Endodermal cell (in vitro differentiated cells): ENCODE data around the gene RNF149. TPM values are rescaled to one million over a fixed set of nuclear protein-coding genes. Genes with fewer than 3 reads are reported as not detected.

Source experiments
- DNase-seq: peaks from one replicate; pipeline ENCODE4 v3.0.0-alpha.2; 2017
- H3K27ac ChIP-seq: 2 replicates; pipeline ENCODE4 v1.5.1; 2013; ENCODE audit warnings: mild to moderate bottlenecking, low read depth, low read length, moderate library complexity
- H3K27me3 ChIP-seq: 2 replicates; pipeline ENCODE4 v1.6.1; 2013; ENCODE audit warnings: mild to moderate bottlenecking, low read length, moderate library complexity; ENCODE audit not compliant: insufficient read depth, control insufficient read depth, poor library complexity, severe bottlenecking
- H3K36me3 ChIP-seq: 2 replicates; pipeline ENCODE4 v1.7.0; 2013; ENCODE audit warnings: mild to moderate bottlenecking, low read length, moderate library complexity; ENCODE audit not compliant: control insufficient read depth, insufficient read depth
- H3K4me1 ChIP-seq: one replicate; pipeline ENCODE4 v1.7.0; 2013; ENCODE audit warnings: low read length; ENCODE audit not compliant: control insufficient read depth, insufficient read depth
- H3K4me3 ChIP-seq: 2 replicates; pipeline ENCODE4 v1.5.1; 2013; ENCODE audit warnings: mild to moderate bottlenecking, low read length, moderate library complexity
- H3K9ac ChIP-seq: 2 replicates; pipeline ENCODE4 v1.6.1; 2013; ENCODE audit warnings: mild to moderate bottlenecking, low read length, moderate library complexity; ENCODE audit not compliant: poor library complexity, severe bottlenecking; ENCODE audit errors: extremely low read depth
- H3K9me3 ChIP-seq: 2 replicates; pipeline ENCODE4 v1.6.1; 2013; ENCODE audit warnings: mild to moderate bottlenecking, low read length, moderate library complexity; ENCODE audit not compliant: control insufficient read depth
- H3K27ac Mint-ChIP-seq: 2 replicates; pipeline ENCODE4 v1.8.0; 2020; ENCODE audit warnings: mixed read lengths
- H3K27me3 Mint-ChIP-seq: 2 replicates; pipeline ENCODE4 v1.8.0; 2021; ENCODE audit warnings: mild to moderate bottlenecking, mixed read lengths; ENCODE audit not compliant: insufficient read depth
- H3K36me3 Mint-ChIP-seq: 2 replicates; pipeline ENCODE4 v1.8.0; 2020; ENCODE audit warnings: low read depth, mixed read lengths
- H3K4me1 Mint-ChIP-seq: 2 replicates; pipeline ENCODE4 v1.8.0; 2020; ENCODE audit warnings: mixed read lengths
- H3K4me3 Mint-ChIP-seq: 2 replicates; pipeline ENCODE4 v1.8.0; 2020; ENCODE audit warnings: mild to moderate bottlenecking, moderate library complexity, mixed read lengths
- H3K9me3 Mint-ChIP-seq: 2 replicates; pipeline ENCODE4 v1.8.0; 2020; ENCODE audit warnings: mild to moderate bottlenecking, mixed read lengths
- CTCF ChIP-seq: fragments of 200-600 bp; sonication (generic); conservative IDR thresholded peaks from 2 replicates; pipeline ENCODE4 v1.5.0; 2021; ENCODE audit warnings: antibody characterized with exemption, mild to moderate bottlenecking
- WGBS, 2 experiments: methylation state at CpG; one replicate each; pipeline versions ENCODE4 v1.1.5 to v1.1.7; 2013; ENCODE audit warnings: missing lambda C conversion rate in 2 of 2, mixed read lengths in 1 of 2; ENCODE audit not compliant: insufficient coverage in 1 of 2, insufficient read length in 1 of 2; 5-methylcytosine and 5-hydroxymethylcytosine counted together
- total RNA-seq, 2 donors: library from RNA; stranded (reverse); fragmentation: NEBNext Ultra II Directional in 1 of 2; extraction: Animal tissue kit (Norgen Biotek cat#: 25700) in 1 of 2; gene quantifications; 2 replicates in 1 of 2; 3 replicates in 1 of 2; pipeline ENCODE4 v1.2.1, GENCODE V29; 2021

RNF149 gene
- total RNA-seq, 2 donors from 2014 or later: 26.4 to 36.3 TPM

- peaks cover 5% of the 10 kb centered on the region for H3K9me3 Mint-ChIP-seq
- 55 to 63% methylated on average over 10 to 21 of the region's 21 CpGs for WGBS, 2 experiments
- H3K36me3 Mint-ChIP-seq: no peaks in the 10 kb centered on the region
- no peak overlapping the region for H3K4me3 Mint-ChIP-seq
- no peaks in the 10 kb centered on the region for H3K4me1 ChIP-seq
- H3K27me3 ChIP-seq: no peaks in the 10 kb centered on the region
- no peak overlapping the region for H3K4me3 ChIP-seq
- no peak overlapping the region for H3K27ac ChIP-seq
- H3K27ac Mint-ChIP-seq: no peak overlapping the region
- H3K9me3 ChIP-seq: no peaks in the 10 kb centered on the region
- peak; percentile 89 for TF ChIP-seq CTCF
- H3K9ac ChIP-seq: no peak overlapping the region
- peaks cover 28% of the 10 kb centered on the region for H3K4me1 Mint-ChIP-seq
- DNase-seq: peak; percentile 95
- H3K27me3 Mint-ChIP-seq: peaks cover 2% of the 10 kb centered on the region
- H3K36me3 ChIP-seq: no peaks in the 10 kb centered on the region
Measured at GRCh38 chr2:101341901-101342624, 33.6 kb upstream of the RNF149 start.

DNA sequence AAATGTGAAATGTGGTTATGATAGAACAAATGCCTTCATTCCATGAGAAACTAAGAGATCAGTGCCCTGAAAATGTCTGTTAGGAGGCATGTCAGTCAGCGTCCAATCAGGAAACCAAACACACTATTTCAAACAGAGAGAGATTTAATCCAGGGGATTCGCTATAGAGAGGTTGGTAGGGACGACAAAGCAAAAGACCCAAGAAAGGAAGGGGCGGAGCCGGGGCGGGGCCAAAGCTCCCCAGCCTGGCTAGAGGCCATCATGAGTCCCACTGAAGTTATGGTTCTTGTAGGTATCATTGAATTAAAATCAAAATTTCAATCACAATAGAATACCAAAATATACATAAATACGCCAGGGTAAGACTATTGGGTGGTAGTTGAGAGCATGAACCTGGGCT is 32.9 kb upstream of the RNF149 start:
- H3K27ac ChIP-seq: no peak overlapping the region
- no peak overlapping the region for H3K4me3 ChIP-seq
- TF ChIP-seq CTCF: no peak
- no peaks in the 10 kb centered on the region for H3K27me3 ChIP-seq
- 86 to 95% methylated on average over 1 to 7 of the region's 7 CpGs for WGBS, 2 experiments
- no peak overlapping the region for H3K9ac ChIP-seq
- no peak overlapping the region for H3K4me3 Mint-ChIP-seq
- peak; percentile 72 for DNase-seq
- H3K36me3 ChIP-seq: no peaks in the 10 kb centered on the region
- peaks cover 2% of the 10 kb centered on the region for H3K27me3 Mint-ChIP-seq
- no peaks in the 10 kb centered on the region for H3K36me3 Mint-ChIP-seq
- no peaks in the 10 kb centered on the region for H3K4me1 ChIP-seq
- H3K9me3 ChIP-seq: no peaks in the 10 kb centered on the region
- peaks cover 28% of the 10 kb centered on the region for H3K4me1 Mint-ChIP-seq
- H3K9me3 Mint-ChIP-seq: peaks cover 5% of the 10 kb centered on the region
- no peak overlapping the region for H3K27ac Mint-ChIP-seq

GRCh38 chr2:101340141-101340551 is 31.6 kb upstream of the RNF149 start:
- Mint-ChIP-seq H3K27ac (no peak overlapping the region), H3K4me1 (peaks cover 28% of the 10 kb centered on the region), H3K36me3 (no peaks in the 10 kb centered on the region), H3K9me3 (peaks cover 5% of the 10 kb centered on the region), H3K27me3 (peaks cover 2% of the 10 kb centered on the region), H3K4me3 (no peak overlapping the region)
- no peak for TF ChIP-seq CTCF
- 90 to 100% methylated on average over 1 of the region's 1 CpG for WGBS, 2 experiments
- Histone ChIP-seq H3K27me3 (no peaks in the 10 kb centered on the region), H3K4me3 (no peak overlapping the region), H3K9ac (no peak overlapping the region), H3K27ac (no peak overlapping the region), H3K4me1 (no peaks in the 10 kb centered on the region), H3K36me3 (no peaks in the 10 kb centered on the region), H3K9me3 (no peaks in the 10 kb centered on the region)
- no peak for DNase-seq
